Measurements from ENCODE around the gene ATF3.
"Not testable (repeated sequence)": the region's sequence is repeated elsewhere in the genome, so short reads cannot be mapped to it uniquely, and the experiment has no call there.

DNA sequence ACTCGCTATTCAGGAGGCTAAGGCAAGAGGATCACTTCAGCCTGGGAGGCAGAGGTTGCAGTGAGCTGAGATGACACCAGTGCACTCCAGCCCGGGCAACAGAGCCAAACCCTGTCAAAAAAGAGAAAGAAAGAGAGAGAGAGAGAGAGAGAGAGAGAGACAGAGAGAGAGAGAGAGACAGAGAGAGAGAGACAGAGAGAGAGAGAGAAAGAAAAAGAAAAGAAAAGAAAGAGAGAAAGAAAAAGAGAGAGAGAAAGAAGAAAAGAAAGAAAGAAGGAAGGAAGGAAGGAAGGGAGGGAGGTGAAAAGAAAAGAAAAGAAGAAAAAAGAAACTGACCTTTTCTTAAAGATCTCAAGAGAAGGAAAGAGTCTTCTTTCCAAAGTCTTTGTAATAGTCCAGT is 31.0 kb downstream of the ATF3 start:
- TF ChIP-seq, protein P1, sequence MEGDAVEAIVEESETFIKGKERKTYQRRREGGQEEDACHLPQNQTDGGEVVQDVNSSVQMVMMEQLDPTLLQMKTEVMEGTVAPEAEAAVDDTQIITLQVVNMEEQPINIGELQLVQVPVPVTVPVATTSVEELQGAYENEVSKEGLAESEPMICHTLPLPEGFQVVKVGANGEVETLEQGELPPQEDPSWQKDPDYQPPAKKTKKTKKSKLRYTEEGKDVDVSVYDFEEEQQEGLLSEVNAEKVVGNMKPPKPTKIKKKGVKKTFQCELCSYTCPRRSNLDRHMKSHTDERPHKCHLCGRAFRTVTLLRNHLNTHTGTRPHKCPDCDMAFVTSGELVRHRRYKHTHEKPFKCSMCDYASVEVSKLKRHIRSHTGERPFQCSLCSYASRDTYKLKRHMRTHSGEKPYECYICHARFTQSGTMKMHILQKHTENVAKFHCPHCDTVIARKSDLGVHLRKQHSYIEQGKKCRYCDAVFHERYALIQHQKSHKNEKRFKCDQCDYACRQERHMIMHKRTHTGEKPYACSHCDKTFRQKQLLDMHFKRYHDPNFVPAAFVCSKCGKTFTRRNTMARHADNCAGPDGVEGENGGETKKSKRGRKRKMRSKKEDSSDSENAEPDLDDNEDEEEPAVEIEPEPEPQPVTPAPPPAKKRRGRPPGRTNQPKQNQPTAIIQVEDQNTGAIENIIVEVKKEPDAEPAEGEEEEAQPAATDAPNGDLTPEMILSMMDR (IDR thresholded peaks at IDR 0.05; ENCODE audit: low read depth, low read length) = not testable (repeated sequence)
- not testable (repeated sequence) for TF ChIP-seq POLR2A (IDR thresholded peaks at IDR 0.05; ENCODE audit: extremely low read depth, insufficient read length); MYC (IDR thresholded peaks at IDR 0.05; ENCODE audit: low read depth, low read length)
- TF ChIP-seq, protein P2, sequence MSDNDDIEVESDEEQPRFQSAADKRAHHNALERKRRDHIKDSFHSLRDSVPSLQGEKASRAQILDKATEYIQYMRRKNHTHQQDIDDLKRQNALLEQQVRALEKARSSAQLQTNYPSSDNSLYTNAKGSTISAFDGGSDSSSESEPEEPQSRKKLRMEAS (IDR thresholded peaks at IDR 0.05; ENCODE audit: low read depth, low read length) = not testable (repeated sequence)
